ENCODE measurements around the gene CDADC1. TPM values are rescaled to one million over a fixed set of nuclear protein-coding genes. Genes with fewer than 3 reads are reported as not detected.

CDADC1 gene
- total RNA-seq, 2 experiments from 2014 or later: 8.6 to 9.0 TPM

DNA sequence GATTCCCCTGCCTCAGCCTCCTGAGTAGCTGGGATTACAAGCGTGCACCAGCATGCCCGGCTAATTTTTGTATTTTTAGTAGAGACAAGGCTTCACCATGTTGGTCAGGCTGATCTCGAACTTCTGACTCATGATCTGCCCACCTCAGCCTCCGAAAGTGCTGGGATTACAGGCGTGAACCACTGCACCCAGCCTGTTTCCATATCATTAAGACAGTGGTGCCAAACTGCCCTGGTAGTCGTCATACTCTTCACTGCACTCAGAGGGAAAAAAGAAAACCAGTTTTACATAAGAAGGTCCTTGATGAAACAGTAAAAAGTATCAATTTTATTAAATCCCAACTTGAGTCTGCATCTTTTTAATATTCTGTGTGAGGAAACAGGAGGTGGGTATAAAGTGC is 14.9 kb downstream of the CDADC1 start:
- Mint-ChIP-seq H3K4me1 (ENCODE audit: low read depth) (peaks cover 5% of the 10 kb centered on the region), H3K27ac (no peak overlapping the region), H3K4me3 (no peak overlapping the region), H3K36me3 (ENCODE audit: low read depth) (peaks cover 20% of the 10 kb centered on the region), H3K9me3 (no peaks in the 10 kb centered on the region), H3K27me3 (no peaks in the 10 kb centered on the region)
- DNase-seq (no peak), ATAC-seq (no peak)
- intact Hi-C loops (cut with micrococcal nuclease): no loop called here
- ChIA-PET CTCF (interaction anchor here (1.2 to 2.2 kb wide), 2 partner anchors 18 kb away, joined by 4 to 7 read pairs; no protein-coding TSS in a partner anchor), POLR2A (no interaction called here)
- TF ChIP-seq, protein P1, sequence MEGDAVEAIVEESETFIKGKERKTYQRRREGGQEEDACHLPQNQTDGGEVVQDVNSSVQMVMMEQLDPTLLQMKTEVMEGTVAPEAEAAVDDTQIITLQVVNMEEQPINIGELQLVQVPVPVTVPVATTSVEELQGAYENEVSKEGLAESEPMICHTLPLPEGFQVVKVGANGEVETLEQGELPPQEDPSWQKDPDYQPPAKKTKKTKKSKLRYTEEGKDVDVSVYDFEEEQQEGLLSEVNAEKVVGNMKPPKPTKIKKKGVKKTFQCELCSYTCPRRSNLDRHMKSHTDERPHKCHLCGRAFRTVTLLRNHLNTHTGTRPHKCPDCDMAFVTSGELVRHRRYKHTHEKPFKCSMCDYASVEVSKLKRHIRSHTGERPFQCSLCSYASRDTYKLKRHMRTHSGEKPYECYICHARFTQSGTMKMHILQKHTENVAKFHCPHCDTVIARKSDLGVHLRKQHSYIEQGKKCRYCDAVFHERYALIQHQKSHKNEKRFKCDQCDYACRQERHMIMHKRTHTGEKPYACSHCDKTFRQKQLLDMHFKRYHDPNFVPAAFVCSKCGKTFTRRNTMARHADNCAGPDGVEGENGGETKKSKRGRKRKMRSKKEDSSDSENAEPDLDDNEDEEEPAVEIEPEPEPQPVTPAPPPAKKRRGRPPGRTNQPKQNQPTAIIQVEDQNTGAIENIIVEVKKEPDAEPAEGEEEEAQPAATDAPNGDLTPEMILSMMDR (IDR thresholded peaks at IDR 0.05): no peak

DNA sequence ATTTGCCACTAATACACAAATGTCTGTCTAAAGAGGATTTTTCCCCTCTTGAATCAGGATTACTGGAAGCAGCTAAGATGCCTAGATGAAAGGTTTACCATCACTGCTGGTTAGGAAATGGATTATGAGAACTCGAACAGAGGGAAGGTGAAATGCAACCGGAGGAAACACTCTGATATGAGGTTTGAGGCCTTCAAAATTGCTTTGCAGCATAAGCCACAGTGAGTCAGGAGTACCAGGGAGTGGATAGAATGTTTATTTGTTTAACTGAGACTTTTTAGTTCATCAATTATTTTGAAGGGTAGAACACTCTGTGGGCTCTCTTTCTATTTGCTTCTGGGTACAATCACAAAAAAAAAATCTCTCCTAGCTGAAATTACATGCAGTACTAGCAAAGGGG is 18.1 kb downstream of the CDADC1 start:
- intact Hi-C loops (cut with micrococcal nuclease): no loop called here
- Mint-ChIP-seq H3K27me3 (no peaks in the 10 kb centered on the region), H3K4me1 (ENCODE audit: low read depth) (no peaks in the 10 kb centered on the region), H3K9me3 (no peaks in the 10 kb centered on the region), H3K27ac (no peak overlapping the region), H3K4me3 (no peak overlapping the region), H3K36me3 (ENCODE audit: low read depth) (peaks cover 17% of the 10 kb centered on the region)
- ATAC-seq (no peak), DNase-seq (no peak)
- ChIA-PET POLR2A (no interaction called here), CTCF (interaction anchor here (0.9 kb wide), 3 partner anchors 15 to 26 kb away, joined by 3 read pairs; no protein-coding TSS in a partner anchor)
- TF ChIP-seq, protein P1 (IDR thresholded peaks at IDR 0.05): no peak

DNA sequence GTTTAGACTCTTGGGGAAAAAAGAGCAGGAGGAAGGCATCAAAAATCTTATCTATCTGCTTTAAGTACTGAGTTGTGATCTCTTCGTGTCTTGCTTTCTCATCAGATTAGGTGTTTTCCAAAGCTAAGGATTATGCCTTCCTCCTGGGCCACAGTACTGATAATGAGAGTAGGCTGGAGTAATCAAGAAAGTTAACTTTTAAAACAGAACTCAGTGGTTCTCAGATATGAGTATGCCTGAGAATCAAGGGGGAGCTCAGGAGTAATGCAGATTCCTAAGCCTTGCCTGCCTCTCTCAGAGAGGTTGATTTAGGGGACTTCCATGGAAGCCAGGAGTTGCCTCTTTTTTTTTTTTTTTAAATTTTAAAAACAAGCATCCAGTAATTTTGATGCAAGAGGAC is 23.5 kb downstream of the CDADC1 start:
- Mint-ChIP-seq H3K4me3 (no peak overlapping the region), H3K9me3 (no peaks in the 10 kb centered on the region), H3K4me1 (ENCODE audit: low read depth) (peaks cover 7% of the 10 kb centered on the region), H3K27ac (no peak overlapping the region), H3K27me3 (no peaks in the 10 kb centered on the region), H3K36me3 (ENCODE audit: low read depth) (peaks cover 8% of the 10 kb centered on the region)
- intact Hi-C loops (cut with micrococcal nuclease): no loop called here
- CTCF ChIA-PET: interaction anchor here (0.8 to 2.2 kb wide), 2 partner anchors 10 to 337 kb away, joined by 4 to 13 read pairs; no protein-coding TSS in a partner anchor
- DNase-seq (no peak), ATAC-seq (no peak)
- TF ChIP-seq, protein P1 (IDR thresholded peaks at IDR 0.05): no peak
- POLR2A ChIA-PET: no interaction called here

DNA sequence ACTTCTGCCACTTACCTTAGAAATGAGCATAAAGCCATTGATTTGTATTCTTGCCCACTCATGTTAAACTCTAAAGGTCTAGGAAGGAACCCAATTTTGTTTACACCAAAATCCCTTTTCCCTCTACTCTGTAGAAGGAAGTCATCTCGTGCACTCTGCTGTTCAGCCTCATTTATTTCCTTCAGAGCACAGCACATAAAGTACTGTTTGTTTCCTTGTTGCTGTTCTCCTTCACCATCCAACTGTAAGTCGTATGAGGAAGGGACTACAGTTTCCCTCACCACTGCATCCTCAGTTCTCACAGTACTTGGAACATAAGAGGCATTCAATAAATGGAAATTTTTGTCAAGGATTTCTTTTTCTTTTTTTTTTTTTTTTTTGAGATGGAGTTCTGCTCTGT is 24.6 kb downstream of the CDADC1 start:
- H3K4me1 Mint-ChIP-seq (ENCODE audit: low read depth): peaks cover 7% of the 10 kb centered on the region
- no peaks in the 10 kb centered on the region for H3K9me3 Mint-ChIP-seq
- H3K27me3 Mint-ChIP-seq: no peaks in the 10 kb centered on the region
- peaks cover 8% of the 10 kb centered on the region for H3K36me3 Mint-ChIP-seq (ENCODE audit: low read depth)
- intact Hi-C loops (cut with micrococcal nuclease): no loop called here
- ATAC-seq (no peak), DNase-seq (no peak)
- POLR2A ChIA-PET: no interaction called here
- H3K27ac Mint-ChIP-seq: no peak overlapping the region
- no peak overlapping the region for H3K4me3 Mint-ChIP-seq
- TF ChIP-seq, protein P1 (IDR thresholded peaks at IDR 0.05): no peak
- CTCF ChIA-PET: interaction anchor here (2.2 kb wide), 1 partner anchor 9 kb away, joined by 13 read pairs; no protein-coding TSS in a partner anchor

DNA sequence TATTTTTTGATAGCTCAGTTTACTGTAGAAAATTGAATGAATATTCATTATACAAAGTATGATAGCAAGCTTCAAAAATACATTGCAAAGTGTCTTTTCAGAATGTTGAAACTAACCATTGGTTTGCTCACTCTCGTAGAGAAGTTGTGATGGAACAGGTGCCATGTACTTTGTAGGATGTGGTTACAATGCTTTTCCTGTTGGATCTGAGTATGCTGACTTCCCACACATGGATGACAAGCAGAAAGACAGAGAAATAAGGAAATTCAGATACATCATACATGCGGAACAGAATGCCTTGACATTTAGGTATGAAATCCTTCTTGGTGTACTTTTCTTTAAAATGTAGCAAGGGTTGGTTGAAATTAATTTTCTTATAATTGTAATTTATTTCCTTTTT is 30.5 kb downstream of the CDADC1 start:
- intact Hi-C loops (cut with micrococcal nuclease): no loop called here
- CTCF ChIA-PET: interaction anchor here (1.4 to 5.3 kb wide), 3 partner anchors 31 to 37 kb away, joined by 5 to 48 read pairs (median 20); partner anchors contain the start of gene CDADC1
- Mint-ChIP-seq H3K27ac (no peak overlapping the region), H3K4me1 (ENCODE audit: low read depth) (no peaks in the 10 kb centered on the region), H3K27me3 (no peaks in the 10 kb centered on the region), H3K9me3 (no peaks in the 10 kb centered on the region), H3K36me3 (ENCODE audit: low read depth) (peaks cover 5% of the 10 kb centered on the region), H3K4me3 (no peak overlapping the region)
- TF ChIP-seq, protein P1 (IDR thresholded peaks at IDR 0.05): no peak
- no peak for ATAC-seq
- DNase-seq: no peak
- POLR2A ChIA-PET: no interaction called here
